Prostate gland (tissue), 2 donors: ENCODE results near the gene CCNDBP1.

Experiments
- POLR2A ChIP-seq: fragments of 450-650 bp; IDR thresholded peaks from one replicate; pipeline ENCODE4 v1.6.1; 2016; ENCODE audit warnings: antibody characterized with exemption, mild to moderate bottlenecking
- POLR2AphosphoS5 ChIP-seq: sonication (generic); formaldehyde crosslinking; IDR thresholded peaks from one replicate; pipeline ENCODE4 v1.6.1; 2017; ENCODE audit warnings: antibody characterized with exemption
- TF ChIP-seq, protein P1 (sequence below), 4 experiments: fragments of 200-600 bp in 2 of 4; fragments of 450-650 bp in 2 of 4; sonication (generic) in 2 of 4; IDR thresholded peaks; 1 replicate in 3 of 4; 2 replicates in 1 of 4; pipeline ENCODE4 v1.5.1; 2016 to 2019; ENCODE audit warnings: antibody characterized with exemption in 4 of 4, mild to moderate bottlenecking in 2 of 4, moderate library complexity in 2 of 4

- TF ChIP-seq POLR2AphosphoS5: no peak
- TF ChIP-seq, protein P1, sequence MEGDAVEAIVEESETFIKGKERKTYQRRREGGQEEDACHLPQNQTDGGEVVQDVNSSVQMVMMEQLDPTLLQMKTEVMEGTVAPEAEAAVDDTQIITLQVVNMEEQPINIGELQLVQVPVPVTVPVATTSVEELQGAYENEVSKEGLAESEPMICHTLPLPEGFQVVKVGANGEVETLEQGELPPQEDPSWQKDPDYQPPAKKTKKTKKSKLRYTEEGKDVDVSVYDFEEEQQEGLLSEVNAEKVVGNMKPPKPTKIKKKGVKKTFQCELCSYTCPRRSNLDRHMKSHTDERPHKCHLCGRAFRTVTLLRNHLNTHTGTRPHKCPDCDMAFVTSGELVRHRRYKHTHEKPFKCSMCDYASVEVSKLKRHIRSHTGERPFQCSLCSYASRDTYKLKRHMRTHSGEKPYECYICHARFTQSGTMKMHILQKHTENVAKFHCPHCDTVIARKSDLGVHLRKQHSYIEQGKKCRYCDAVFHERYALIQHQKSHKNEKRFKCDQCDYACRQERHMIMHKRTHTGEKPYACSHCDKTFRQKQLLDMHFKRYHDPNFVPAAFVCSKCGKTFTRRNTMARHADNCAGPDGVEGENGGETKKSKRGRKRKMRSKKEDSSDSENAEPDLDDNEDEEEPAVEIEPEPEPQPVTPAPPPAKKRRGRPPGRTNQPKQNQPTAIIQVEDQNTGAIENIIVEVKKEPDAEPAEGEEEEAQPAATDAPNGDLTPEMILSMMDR (IDR thresholded peaks at IDR 0.05): no peak
- no peak for TF ChIP-seq POLR2A
These were observed 55.9 kb downstream of the CCNDBP1 start for GRCh38 chr15:43241100-43241499.
